Fibroblast of mammary gland (primary cell): ENCODE data around the gene RNPEPL1.

Experiments
- DNase-seq: peaks from one replicate; pipeline ENCODE4 v3.0.0-alpha.2; 2010; ENCODE audit warnings: low read depth
- H3K4me3 ChIP-seq: 2 replicates; pipeline ENCODE4 v1.5.1; 2011; ENCODE audit warnings: low read depth, mild to moderate bottlenecking, low read length, moderate library complexity; ENCODE audit not compliant: control insufficient read depth
- CTCF ChIP-seq: conservative IDR thresholded peaks from 2 replicates; pipeline ENCODE4 v1.5.1; 2011; ENCODE audit warnings: low read depth, low read length, inconsistent platforms; ENCODE audit not compliant: control insufficient read depth, insufficient read depth

RNPEPL1 gene

GRCh38 chr2:240522406-240522805, 45.9 kb upstream of the RNPEPL1 start:
- TF ChIP-seq CTCF = no peak
- DNase-seq = no peak
- no peak overlapping the region for H3K4me3 ChIP-seq

- H3K4me3 ChIP-seq = no peak overlapping the region
- DNase-seq = no peak
- no peak for TF ChIP-seq CTCF
Observed at GRCh38 chr2:240523451-240524281, 44.6 kb upstream of the RNPEPL1 start.

GRCh38 chr2:240524963-240525718, 43.1 kb upstream of the RNPEPL1 start:
- no peak overlapping the region for H3K4me3 ChIP-seq
- DNase-seq = no peak
- TF ChIP-seq CTCF = no peak

- no peak overlapping the region for H3K4me3 ChIP-seq
- TF ChIP-seq CTCF = no peak
- no peak for DNase-seq
Observed at GRCh38 chr2:240525802-240526201, 42.5 kb upstream of the RNPEPL1 start.

- no peak for DNase-seq
- no peak overlapping the region for H3K4me3 ChIP-seq
- TF ChIP-seq CTCF = no peak
Observed at GRCh38 chr2:240526521-240526920, 41.8 kb upstream of the RNPEPL1 start.

GRCh38 chr2:240527153-240527750, 41.0 kb upstream of the RNPEPL1 start:
- no peak for TF ChIP-seq CTCF
- no peak for DNase-seq
- no peak overlapping the region for H3K4me3 ChIP-seq
